Uterus (tissue), 4 donors: ENCODE results near the gene PITRM1. TPM values are rescaled to one million over a fixed set of nuclear protein-coding genes. Genes with fewer than 3 reads are reported as not detected.

ENCODE experiments used
- DNase-seq, 2 donors: peaks; one replicate each; pipeline ENCODE4 v3.0.0-alpha.2; 2019 to 2020
- H3K27ac ChIP-seq, 2 donors: fragments of 200-600 bp; sonication (generic); 1 replicate in 1 of 2; 2 replicates in 1 of 2; pipeline ENCODE4 v1.5.1; 2016 to 2018
- H3K27me3 ChIP-seq, 2 donors: fragments of 200-600 bp; sonication (generic); one replicate each; pipeline ENCODE4 v1.5.1; 2018 to 2019; ENCODE audit warnings: control low read depth in 1 of 2
- H3K36me3 ChIP-seq, 2 donors: fragments of 200-600 bp; sonication (generic); one replicate each; pipeline ENCODE4 v1.5.1; 2019; ENCODE audit warnings: control low read depth in 1 of 2
- H3K4me1 ChIP-seq, 2 donors: fragments of 200-600 bp; sonication (generic); one replicate each; pipeline ENCODE4 v1.5.1; 2018 to 2019; ENCODE audit warnings: control low read depth in 1 of 2
- H3K4me3 ChIP-seq, 2 donors: fragments of 200-600 bp; sonication (generic); 1 replicate in 1 of 2; 2 replicates in 1 of 2; pipeline ENCODE4 v1.5.1; 2018 to 2019; ENCODE audit warnings: mild to moderate bottlenecking in 1 of 2
- H3K9me3 ChIP-seq, 2 donors: fragments of 200-600 bp; sonication (generic); one replicate each; pipeline ENCODE4 v1.5.1; 2019; ENCODE audit warnings: control low read depth in 1 of 2
- POLR2A ChIP-seq, 2 donors: fragments of 450-650 bp; IDR thresholded peaks; one replicate each; pipeline ENCODE4 v1.6.1; 2016; ENCODE audit warnings: antibody characterized with exemption in 2 of 2, mild to moderate bottlenecking in 1 of 2, moderate library complexity in 1 of 2
- intact Hi-C: fragments of 100-400 bp; cut with DNase I; formaldehyde crosslinking; loops from one replicate; pipeline ENCODE4 v1.15.1; 2023; ENCODE audit warnings: low total_unique reads
- total RNA-seq, 4 donors: library from RNA; depleted of rRNA in 3 of 4; stranded (reverse); fragments of >200 nt in 3 of 4; gene quantifications; one replicate each; pipeline versions ENCODE4 v1.1.0 to v1.2.4, GENCODE V29; 2014 to 2023
- TF ChIP-seq, protein P1 (sequence below), 4 experiments: fragments of 200-600 bp in 2 of 4; fragments of 450-650 bp in 2 of 4; sonication (generic) in 2 of 4; IDR thresholded peaks; one replicate each; pipeline ENCODE4 v1.5.1; 2016 to 2019; ENCODE audit warnings: antibody characterized with exemption in 4 of 4, mild to moderate bottlenecking in 2 of 4, moderate library complexity in 1 of 4
- donor health status: DM: yes; HTN: yes; CAD: no.

The PITRM1 gene
- total RNA-seq, 4 donors from 2014 or later: 37.4 to 100.0 (median 51.4) TPM

DNA sequence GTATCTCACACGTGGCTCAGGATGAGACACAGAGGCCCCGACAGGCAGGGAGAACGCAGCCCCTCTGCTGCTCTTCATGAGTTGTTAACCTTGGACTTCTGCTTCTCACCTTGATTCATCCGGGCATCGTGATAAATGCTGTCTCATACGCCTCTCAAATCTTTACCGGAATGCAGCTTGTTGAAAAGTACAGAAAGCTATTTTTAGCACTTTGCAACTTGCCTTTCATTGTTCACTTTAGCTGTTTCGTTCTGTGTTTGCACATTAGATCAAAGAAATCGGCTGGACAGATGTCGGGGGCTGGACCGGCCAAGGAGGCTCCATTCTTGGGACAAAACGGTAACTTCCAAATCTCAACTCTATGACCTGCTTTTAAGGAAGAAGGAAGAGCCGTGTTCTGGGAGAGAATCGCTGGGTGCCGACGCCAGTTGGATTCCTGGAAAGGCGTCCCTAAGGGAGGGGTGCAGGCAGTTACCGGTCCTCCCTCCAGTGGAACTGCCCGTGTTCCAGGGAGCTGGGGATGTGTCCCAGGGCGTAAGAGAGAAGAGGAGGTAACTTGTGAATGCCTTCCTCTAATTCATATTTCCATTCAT is 56.0 kb downstream of the PITRM1 start:
- no peak for TF ChIP-seq POLR2A (IDR thresholded peaks at IDR 0.05)
- TF ChIP-seq, protein P1, sequence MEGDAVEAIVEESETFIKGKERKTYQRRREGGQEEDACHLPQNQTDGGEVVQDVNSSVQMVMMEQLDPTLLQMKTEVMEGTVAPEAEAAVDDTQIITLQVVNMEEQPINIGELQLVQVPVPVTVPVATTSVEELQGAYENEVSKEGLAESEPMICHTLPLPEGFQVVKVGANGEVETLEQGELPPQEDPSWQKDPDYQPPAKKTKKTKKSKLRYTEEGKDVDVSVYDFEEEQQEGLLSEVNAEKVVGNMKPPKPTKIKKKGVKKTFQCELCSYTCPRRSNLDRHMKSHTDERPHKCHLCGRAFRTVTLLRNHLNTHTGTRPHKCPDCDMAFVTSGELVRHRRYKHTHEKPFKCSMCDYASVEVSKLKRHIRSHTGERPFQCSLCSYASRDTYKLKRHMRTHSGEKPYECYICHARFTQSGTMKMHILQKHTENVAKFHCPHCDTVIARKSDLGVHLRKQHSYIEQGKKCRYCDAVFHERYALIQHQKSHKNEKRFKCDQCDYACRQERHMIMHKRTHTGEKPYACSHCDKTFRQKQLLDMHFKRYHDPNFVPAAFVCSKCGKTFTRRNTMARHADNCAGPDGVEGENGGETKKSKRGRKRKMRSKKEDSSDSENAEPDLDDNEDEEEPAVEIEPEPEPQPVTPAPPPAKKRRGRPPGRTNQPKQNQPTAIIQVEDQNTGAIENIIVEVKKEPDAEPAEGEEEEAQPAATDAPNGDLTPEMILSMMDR (IDR thresholded peaks at IDR 0.05): no peak
- H3K4me1 ChIP-seq: no peaks in the 10 kb centered on the region
- no peak overlapping the region for H3K4me3 ChIP-seq
- H3K27me3 ChIP-seq: no peaks in the 10 kb centered on the region
- no peaks in the 10 kb centered on the region for H3K36me3 ChIP-seq
- no peak for DNase-seq
- intact Hi-C loops: no loop called here
- no peak overlapping the region for H3K27ac ChIP-seq
- H3K9me3 ChIP-seq: no peaks in the 10 kb centered on the region

DNA sequence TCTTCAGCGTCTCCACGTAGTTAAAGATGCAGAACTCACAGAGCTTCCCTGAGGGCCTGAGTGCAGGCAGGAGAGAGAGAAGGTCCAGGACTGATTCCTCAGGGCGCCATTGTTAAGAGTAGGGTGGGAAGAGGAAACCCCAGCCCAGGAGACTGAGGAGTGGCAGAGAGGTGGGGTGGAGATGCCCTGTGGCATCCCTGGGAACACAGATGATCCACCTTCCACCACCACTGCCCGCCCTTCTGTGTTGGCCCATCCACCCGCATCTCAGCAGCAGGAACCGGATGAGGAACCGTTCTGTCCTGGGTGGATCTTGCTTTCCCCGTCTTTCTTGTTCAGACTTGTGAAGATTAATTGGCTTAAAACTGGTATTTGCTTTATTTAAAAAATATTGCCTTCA is 56.9 kb downstream of the PITRM1 start:
- intact Hi-C loops: no loop called here
- no peak overlapping the region for H3K27ac ChIP-seq
- no peaks in the 10 kb centered on the region for H3K4me1 ChIP-seq
- DNase-seq: no peak
- H3K36me3 ChIP-seq: no peaks in the 10 kb centered on the region
- H3K9me3 ChIP-seq: no peaks in the 10 kb centered on the region
- H3K4me3 ChIP-seq: no peak overlapping the region
- no peaks in the 10 kb centered on the region for H3K27me3 ChIP-seq
- TF ChIP-seq, protein P1 (IDR thresholded peaks at IDR 0.05): no peak
- no peak for TF ChIP-seq POLR2A (IDR thresholded peaks at IDR 0.05)

DNA sequence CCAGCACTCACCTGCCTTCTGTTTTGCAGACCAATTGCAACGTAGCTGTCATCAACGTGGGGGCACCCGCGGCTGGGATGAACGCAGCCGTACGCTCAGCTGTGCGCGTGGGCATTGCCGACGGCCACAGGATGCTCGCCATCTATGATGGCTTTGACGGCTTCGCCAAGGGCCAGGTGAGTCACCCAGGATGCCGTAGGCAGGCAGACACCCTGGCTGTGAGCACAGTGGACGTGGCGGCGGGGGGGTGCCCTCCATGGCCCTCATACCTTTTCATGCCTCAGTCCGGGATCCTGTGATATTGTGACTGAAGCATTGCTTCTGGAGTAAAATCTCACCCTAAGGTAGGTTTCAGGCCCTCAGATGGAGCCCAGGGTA is 59.2 kb downstream of the PITRM1 start:
- DNase-seq: no peak
- H3K4me1 ChIP-seq: no peaks in the 10 kb centered on the region
- H3K27ac ChIP-seq: no peak overlapping the region
- no peak overlapping the region for H3K4me3 ChIP-seq
- H3K36me3 ChIP-seq: no peaks in the 10 kb centered on the region
- no peaks in the 10 kb centered on the region for H3K9me3 ChIP-seq
- intact Hi-C loops: no loop called here
- TF ChIP-seq POLR2A (IDR thresholded peaks at IDR 0.05): no peak
- TF ChIP-seq, protein P1 (IDR thresholded peaks at IDR 0.05): no peak
- H3K27me3 ChIP-seq: no peaks in the 10 kb centered on the region

DNA sequence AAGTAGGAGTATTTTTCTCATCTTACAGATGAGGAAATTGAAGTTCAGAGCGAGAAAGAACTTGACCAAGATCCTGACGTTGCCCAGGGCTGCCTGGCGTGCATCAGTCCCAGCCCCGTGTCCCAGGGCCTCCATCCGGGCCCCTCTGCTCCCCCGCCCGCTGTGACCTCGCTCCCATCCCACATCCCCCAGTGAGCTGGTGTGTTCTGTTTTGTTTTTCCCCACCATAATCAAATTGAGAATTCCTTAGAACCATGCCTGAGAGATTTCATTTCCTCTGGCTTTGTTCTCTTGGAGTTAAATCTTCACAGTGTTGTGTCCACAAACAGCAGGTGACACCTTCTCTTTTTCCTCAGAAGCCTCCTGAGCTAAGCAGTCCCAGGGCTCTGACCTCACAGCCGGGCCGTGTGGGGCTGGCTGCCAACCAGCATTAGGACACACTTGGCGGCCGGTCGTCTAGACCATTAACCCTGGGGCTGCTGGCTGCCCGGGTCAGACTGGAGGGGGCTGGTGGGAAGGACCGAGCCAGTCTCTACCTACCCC is 60.9 kb downstream of the PITRM1 start:
- H3K9me3 ChIP-seq: no peaks in the 10 kb centered on the region
- no peaks in the 10 kb centered on the region for H3K27me3 ChIP-seq
- no peak for DNase-seq
- no peak overlapping the region for H3K27ac ChIP-seq
- H3K4me3 ChIP-seq: no peak overlapping the region
- no peaks in the 10 kb centered on the region for H3K36me3 ChIP-seq
- H3K4me1 ChIP-seq: no peaks in the 10 kb centered on the region
- intact Hi-C loops: no loop called here
- no peak for TF ChIP-seq POLR2A (IDR thresholded peaks at IDR 0.05)
- TF ChIP-seq, protein P1 (IDR thresholded peaks at IDR 0.05): no peak

DNA sequence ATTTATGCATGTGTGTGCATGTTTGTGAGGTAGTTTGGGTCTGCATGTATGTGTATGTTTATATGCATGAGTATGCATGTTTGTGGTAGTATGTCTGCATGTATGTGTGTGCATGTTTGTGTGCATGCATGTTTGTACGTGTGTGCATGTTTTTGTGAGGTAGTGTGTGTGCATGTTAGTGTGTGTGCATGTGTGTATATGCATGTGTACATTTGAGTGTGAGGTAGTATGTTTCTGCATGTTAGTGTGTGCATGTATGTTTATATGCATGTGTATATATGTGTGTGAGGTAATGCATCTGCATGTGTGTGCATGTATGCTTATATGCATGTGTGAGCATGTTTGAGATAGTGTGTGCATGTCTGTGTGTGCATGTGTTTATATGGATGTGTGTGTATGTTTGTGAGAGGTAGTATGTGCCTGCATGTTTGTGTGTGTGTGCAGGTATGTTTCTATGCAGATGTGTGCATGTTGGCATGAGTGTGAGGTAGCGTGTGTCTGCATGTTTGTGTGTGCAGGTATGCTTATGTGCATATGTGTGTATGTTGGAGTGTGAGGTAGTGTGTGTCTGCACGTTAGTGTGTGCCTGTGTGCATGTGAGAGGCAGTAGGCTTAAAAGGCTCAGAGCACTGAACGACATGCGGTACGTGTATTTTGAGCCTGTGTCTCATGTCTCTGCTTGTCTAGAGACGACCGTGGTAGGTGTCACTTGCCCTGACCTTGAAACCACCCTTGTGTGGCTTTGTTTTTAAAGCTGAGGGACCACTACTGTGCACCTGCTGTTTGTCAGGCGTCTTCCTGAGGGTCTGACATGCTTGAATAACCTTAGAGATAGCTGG is 61.6 kb downstream of the PITRM1 start:
- intact Hi-C loops: no loop called here
- DNase-seq: no peak
- H3K4me1 ChIP-seq: no peaks in the 10 kb centered on the region
- TF ChIP-seq, protein P1 (IDR thresholded peaks at IDR 0.05): no peak
- no peak for TF ChIP-seq POLR2A (IDR thresholded peaks at IDR 0.05)
- no peaks in the 10 kb centered on the region for H3K9me3 ChIP-seq
- H3K4me3 ChIP-seq: no peak overlapping the region
- no peaks in the 10 kb centered on the region for H3K36me3 ChIP-seq
- no peaks in the 10 kb centered on the region for H3K27me3 ChIP-seq
- no peak overlapping the region for H3K27ac ChIP-seq
